CD4-positive, alpha-beta T cell treated with Interleukin-10 for 1 hour (primary cell): Measurements from ENCODE around the gene ANO6.
"Not testable (repeated sequence)": the region's sequence is repeated elsewhere in the genome, so short reads cannot be mapped to it uniquely, and the experiment has no call there.

Experiments used
- DNase-seq: peaks from one replicate; pipeline ENCODE4 v3.0.0-alpha.2; 2020

ANO6 gene

GRCh38 chr12:45354399-45354798 is 138.5 kb downstream of the ANO6 start:
- no peak for DNase-seq

GRCh38 chr12:45355730-45356129 is 139.8 kb downstream of the ANO6 start:
- no peak for DNase-seq

GRCh38 chr12:45356822-45357538 is 141.1 kb downstream of the ANO6 start:
- no peak for DNase-seq

GRCh38 chr12:45357539-45358417 is 141.9 kb downstream of the ANO6 start:
- DNase-seq, result no peak

- no peak for DNase-seq
Measured at GRCh38 chr12:45362291-45362690, 146.4 kb downstream of the ANO6 start.

GRCh38 chr12:45363903-45364302 is 148.0 kb downstream of the ANO6 start:
- no peak for DNase-seq

- no peak for DNase-seq
Measured at GRCh38 chr12:45368841-45369489, 153.1 kb downstream of the ANO6 start.

GRCh38 chr12:45377815-45378214 is 161.9 kb downstream of the ANO6 start:
- no peak for DNase-seq

GRCh38 chr12:45379261-45379660 is 163.4 kb downstream of the ANO6 start:
- DNase-seq, result no peak

GRCh38 chr12:45381351-45381750 is 165.5 kb downstream of the ANO6 start:
- DNase-seq, result no peak

- peak; percentile 8 for DNase-seq
Measured at GRCh38 chr12:45388545-45388944, 172.7 kb downstream of the ANO6 start.

- DNase-seq, result no peak
Measured at GRCh38 chr12:45389426-45389825, 173.5 kb downstream of the ANO6 start.

GRCh38 chr12:45397499-45397898 is 181.6 kb downstream of the ANO6 start:
- not testable (repeated sequence) for DNase-seq

- no peak for DNase-seq
Measured at GRCh38 chr12:45398552-45398951, 182.7 kb downstream of the ANO6 start.

- no peak for DNase-seq
Measured at GRCh38 chr12:45400991-45401390, 185.1 kb downstream of the ANO6 start.

- no peak for DNase-seq
Measured at GRCh38 chr12:45402288-45402687, 186.4 kb downstream of the ANO6 start.

- DNase-seq, result no peak
Measured at GRCh38 chr12:45406988-45407850, 191.3 kb downstream of the ANO6 start.

GRCh38 chr12:45407981-45408728 is 192.3 kb downstream of the ANO6 start:
- DNase-seq, result no peak

GRCh38 chr12:45408729-45409114 is 192.8 kb downstream of the ANO6 start:
- DNase-seq, result no peak

- DNase-seq, result no peak
Measured at GRCh38 chr12:45409966-45410365, 194.1 kb downstream of the ANO6 start.

- DNase-seq, result no peak
Measured at GRCh38 chr12:45411626-45412025, 195.7 kb downstream of the ANO6 start.

- DNase-seq, result no peak
Measured at GRCh38 chr12:45415393-45415817, 199.5 kb downstream of the ANO6 start.
